Measurements from ENCODE around the gene FANCD2. TPM values are rescaled to one million over a fixed set of nuclear protein-coding genes. Genes with fewer than 3 reads are reported as not detected.
"Not testable (repeated sequence)": the region's sequence is repeated elsewhere in the genome, so short reads cannot be mapped to it uniquely, and the experiment has no call there.

Gene FANCD2
- total and polyA plus RNA-seq, 2 experiments from 2014 or later, result 3.8 to 6.1 TPM

DNA sequence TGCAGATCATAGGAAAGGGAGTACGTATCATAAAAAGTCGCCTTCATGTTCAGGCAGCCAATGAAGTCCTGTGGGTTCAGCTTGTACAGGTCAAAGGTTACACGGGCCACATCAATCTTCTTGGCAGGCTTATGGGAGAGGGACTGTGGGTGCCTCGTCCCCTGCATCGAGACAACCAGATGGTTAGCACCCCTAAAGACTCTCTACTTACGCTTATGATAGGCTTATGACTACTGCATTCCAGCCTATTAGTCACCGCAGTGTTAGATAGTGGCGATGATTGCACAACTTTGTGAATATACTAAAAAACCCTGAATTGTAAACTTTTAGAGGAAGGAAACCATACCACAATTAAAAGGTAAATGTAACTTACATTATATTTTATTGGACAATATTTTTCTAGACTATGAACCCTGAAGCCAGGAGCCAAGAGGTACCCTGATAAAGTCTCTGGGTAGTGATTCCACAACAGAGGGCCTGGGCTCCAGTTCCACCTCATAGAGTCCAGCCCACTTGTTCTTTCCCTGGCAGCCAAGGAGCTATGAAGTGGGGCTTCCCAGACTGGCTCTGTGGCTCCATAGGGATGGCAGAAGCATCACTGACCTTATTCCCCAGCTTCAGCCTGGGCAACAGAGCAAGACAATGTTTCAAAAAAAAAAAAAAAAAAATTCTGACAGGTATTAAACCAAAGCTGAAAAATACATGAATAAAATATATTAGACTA is 2.5 kb upstream of the FANCD2 start:
- in situ Hi-C loops (cut with MboI), result no loop called here
- H3K27ac ChIP-seq, result peak overlapping the region; percentile 65

DNA sequence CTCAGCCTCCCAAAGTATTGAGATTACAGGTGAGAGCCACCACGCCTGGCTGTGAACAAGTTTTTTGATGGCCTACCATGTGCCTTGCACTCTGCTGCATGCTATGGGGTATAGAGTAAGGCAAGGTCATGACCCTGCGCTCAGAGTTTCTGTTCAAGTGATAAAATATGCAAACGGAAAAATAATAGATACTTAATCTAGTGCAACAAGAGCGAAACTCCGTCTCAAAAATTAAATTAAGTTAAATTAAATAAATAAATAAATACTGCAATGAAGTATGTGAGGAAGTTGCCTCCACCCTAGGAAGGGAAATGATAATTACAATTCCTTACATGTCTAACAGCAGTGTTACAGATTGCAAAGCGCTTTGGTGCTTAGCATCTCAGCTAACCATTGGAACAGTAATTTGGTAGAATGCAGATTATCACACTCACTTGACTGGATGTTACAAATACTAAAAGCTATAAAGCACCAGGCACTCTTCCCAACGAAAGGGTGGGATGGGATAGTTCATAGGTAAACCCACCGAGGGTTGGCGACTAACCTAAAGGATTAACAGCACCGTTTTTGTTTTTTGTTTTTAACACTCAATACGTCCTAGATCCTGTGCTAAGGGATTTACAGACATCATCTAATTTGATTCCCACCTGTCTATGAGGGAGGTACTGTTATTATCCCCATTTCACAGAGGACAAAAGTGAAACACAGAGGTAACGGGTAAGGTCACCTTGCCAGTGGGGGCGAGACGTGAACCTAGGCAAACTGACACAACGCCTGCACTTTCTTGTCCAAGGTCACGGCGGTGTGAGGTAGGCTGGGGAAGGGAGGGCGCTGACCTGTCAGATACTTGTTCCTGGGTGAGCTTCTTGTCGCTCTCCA is 793 bp upstream of the FANCD2 start:
- no peak for TF ChIP-seq EZH2 (IDR thresholded peaks at IDR 0.05; ENCODE audit: insufficient read depth, poor library complexity, severe bottlenecking)
- TF ChIP-seq EZH2phosphoT487 (IDR thresholded peaks at IDR 0.05; ENCODE audit: insufficient read depth, low read depth), result no peak
- Histone ChIP-seq H3K4me2 (ENCODE audit: unreplicated experiment) (peak overlapping the region; percentile 99), H3K9me3 (ENCODE audit: low read depth) (no peaks in the 10 kb centered on the region), H3K27me3 (replicated peaks; ENCODE audit: insufficient read depth) (no peaks in the 10 kb centered on the region), H3F3A (ENCODE audit: insufficient read depth) (peaks cover 14% of the 10 kb centered on the region), H3K36me3 (ENCODE audit: low read depth) (peaks cover 12% of the 10 kb centered on the region; the same call in 1 of the 2 replicates), H3K27ac (peak overlapping the region; percentile 29; the same call in 1 of the 2 replicates), H3K4me1 (ENCODE audit: insufficient read depth) (peaks cover 26% of the 10 kb centered on the region), H2AFZ (peak overlapping the region; percentile 99), H3K9me2 (ENCODE audit: insufficient read depth) (no peaks in the 10 kb centered on the region), H3K4me3 (peak overlapping the region; percentile 94), H3K79me2 (ENCODE audit: insufficient read depth) (peaks cover 36% of the 10 kb centered on the region), H3K9ac (peak overlapping the region; percentile 87), H4K20me1 (ENCODE audit: insufficient read depth) (no peaks in the 10 kb centered on the region)
- 26 to 29% methylated on average over 19 of the region's 19 CpGs for WGBS, 2 experiments (ENCODE audit: low coverage in 1 of 2, low lambda C conversion rate in 2 of 2, missing lambda C conversion rate in 2 of 2)
- no peak for DNase-seq
- in situ Hi-C loops (cut with MboI), result no loop called here

More for the DNA sequence above, 2.5 kb upstream of the FANCD2 start:
- Histone ChIP-seq H3K4me2 (ENCODE audit: unreplicated experiment) (peak overlapping the region; percentile 99), H4K20me1 (ENCODE audit: insufficient read depth) (no peaks in the 10 kb centered on the region), H3K9ac (peak overlapping the region; percentile 4; the same call in 1 of the 2 replicates), H3K4me3 (peak overlapping the region; percentile 94; the same call in 1 of the 2 replicates), H3K36me3 (ENCODE audit: low read depth) (peaks cover 12% of the 10 kb centered on the region; the same call in 1 of the 2 replicates), H3K27me3 (replicated peaks; ENCODE audit: insufficient read depth) (no peaks in the 10 kb centered on the region), H3F3A (ENCODE audit: insufficient read depth) (peaks cover 24% of the 10 kb centered on the region), H3K9me3 (ENCODE audit: low read depth) (no peaks in the 10 kb centered on the region), H3K79me2 (ENCODE audit: insufficient read depth) (peaks cover 36% of the 10 kb centered on the region), H3K9me2 (ENCODE audit: insufficient read depth) (no peaks in the 10 kb centered on the region), H2AFZ (no peak overlapping the region), H3K4me1 (ENCODE audit: insufficient read depth) (peaks cover 26% of the 10 kb centered on the region)
- WGBS, 2 experiments (ENCODE audit: low coverage in 1 of 2, low lambda C conversion rate in 2 of 2, missing lambda C conversion rate in 2 of 2), result 28 to 32% methylated on average over 8 of the region's 8 CpGs
- peak; percentile 96 for DNase-seq
- TF ChIP-seq EZH2 (IDR thresholded peaks at IDR 0.05; ENCODE audit: insufficient read depth, poor library complexity, severe bottlenecking) (no peak), EZH2phosphoT487 (IDR thresholded peaks at IDR 0.05; ENCODE audit: insufficient read depth, low read depth) (no peak)

DNA sequence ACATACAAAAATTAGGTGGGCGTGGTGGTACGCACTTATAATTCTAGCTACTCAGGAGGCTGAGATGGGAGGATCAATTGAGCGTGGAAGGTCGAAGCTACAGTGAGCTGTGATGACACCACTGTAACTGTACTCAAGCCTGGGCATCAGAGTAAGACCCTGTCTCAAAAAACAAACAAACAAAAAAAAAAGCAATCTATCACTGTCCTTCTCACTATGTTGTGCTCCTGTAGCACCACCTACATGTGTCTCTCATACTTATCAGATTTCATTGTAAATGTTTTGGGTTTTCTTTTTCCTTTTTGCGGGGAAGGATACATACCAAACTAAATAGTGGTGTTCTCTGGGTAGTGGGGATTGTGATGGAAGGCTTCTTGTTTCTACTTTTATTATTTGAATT is 14.8 kb downstream of the FANCD2 start:
- Histone ChIP-seq H3K4me2 (ENCODE audit: unreplicated experiment) (no peak overlapping the region), H3K79me2 (ENCODE audit: insufficient read depth) (no peaks in the 10 kb centered on the region), H2AFZ (no peak overlapping the region), H4K20me1 (ENCODE audit: insufficient read depth) (no peaks in the 10 kb centered on the region), H3K36me3 (ENCODE audit: low read depth) (no peaks in the 10 kb centered on the region), H3K9me3 (ENCODE audit: low read depth) (no peaks in the 10 kb centered on the region), H3F3A (ENCODE audit: insufficient read depth) (no peaks in the 10 kb centered on the region), H3K4me3 (no peak overlapping the region), H3K9ac (no peak overlapping the region), H3K27ac (no peak overlapping the region), H3K4me1 (ENCODE audit: insufficient read depth) (no peaks in the 10 kb centered on the region), H3K27me3 (replicated peaks; ENCODE audit: insufficient read depth) (no peaks in the 10 kb centered on the region), H3K9me2 (ENCODE audit: insufficient read depth) (no peaks in the 10 kb centered on the region)
- 96 to 99% methylated on average over 5 of the region's 5 CpGs for WGBS, 2 experiments (ENCODE audit: low coverage in 1 of 2, low lambda C conversion rate in 2 of 2, missing lambda C conversion rate in 2 of 2)
- no peak for DNase-seq
- no peak for TF ChIP-seq EZH2 (IDR thresholded peaks at IDR 0.05; ENCODE audit: insufficient read depth, poor library complexity, severe bottlenecking)
- no peak for TF ChIP-seq EZH2phosphoT487 (IDR thresholded peaks at IDR 0.05; ENCODE audit: insufficient read depth, low read depth)
- in situ Hi-C loops (cut with MboI), result loop anchor here (10.0 kb wide), 1 partner anchor 1834 kb away; no protein-coding TSS in a partner anchor

DNA sequence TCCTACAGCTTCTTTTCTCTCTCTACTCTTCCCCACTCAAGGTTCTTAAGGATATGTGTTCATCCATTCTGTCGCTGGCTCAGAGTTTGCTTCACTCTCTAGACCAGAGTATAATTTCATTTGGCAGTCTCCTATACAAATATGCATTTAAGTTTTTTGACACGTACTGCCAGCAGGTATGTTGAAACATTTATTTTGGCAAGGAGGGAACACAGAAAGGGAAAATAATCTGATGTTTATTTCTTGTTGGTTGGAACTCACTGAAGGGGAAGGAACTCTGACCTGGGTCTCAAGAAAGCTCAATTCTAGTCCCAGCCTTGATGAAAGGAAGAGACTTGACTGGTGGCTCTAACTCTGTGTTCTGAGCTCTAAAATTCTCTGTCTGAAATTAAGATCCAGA is 21.6 kb downstream of the FANCD2 start:
- DNase-seq, result no peak
- Histone ChIP-seq H3K79me2 (ENCODE audit: insufficient read depth) (no peaks in the 10 kb centered on the region), H3K9me2 (ENCODE audit: insufficient read depth) (no peaks in the 10 kb centered on the region), H3K4me3 (no peak overlapping the region), H3K27ac (no peak overlapping the region), H4K20me1 (ENCODE audit: insufficient read depth) (no peaks in the 10 kb centered on the region), H3K4me1 (ENCODE audit: insufficient read depth) (no peaks in the 10 kb centered on the region), H3K36me3 (ENCODE audit: low read depth) (no peaks in the 10 kb centered on the region), H3K4me2 (ENCODE audit: unreplicated experiment) (no peak overlapping the region), H3F3A (ENCODE audit: insufficient read depth) (no peaks in the 10 kb centered on the region), H2AFZ (no peak overlapping the region), H3K9me3 (ENCODE audit: low read depth) (no peaks in the 10 kb centered on the region), H3K9ac (no peak overlapping the region), H3K27me3 (replicated peaks; ENCODE audit: insufficient read depth) (no peaks in the 10 kb centered on the region)
- no peak for TF ChIP-seq EZH2 (IDR thresholded peaks at IDR 0.05; ENCODE audit: insufficient read depth, poor library complexity, severe bottlenecking)
- TF ChIP-seq EZH2phosphoT487 (IDR thresholded peaks at IDR 0.05; ENCODE audit: insufficient read depth, low read depth), result no peak
- WGBS, 2 experiments (ENCODE audit: low coverage in 1 of 2, low lambda C conversion rate in 2 of 2, missing lambda C conversion rate in 2 of 2), result 71% methylated on average over 2 of the region's 2 CpGs
- in situ Hi-C loops (cut with MboI), result loop anchor here (10.0 kb wide), 1 partner anchor 1827 kb away; no protein-coding TSS in a partner anchor

DNA sequence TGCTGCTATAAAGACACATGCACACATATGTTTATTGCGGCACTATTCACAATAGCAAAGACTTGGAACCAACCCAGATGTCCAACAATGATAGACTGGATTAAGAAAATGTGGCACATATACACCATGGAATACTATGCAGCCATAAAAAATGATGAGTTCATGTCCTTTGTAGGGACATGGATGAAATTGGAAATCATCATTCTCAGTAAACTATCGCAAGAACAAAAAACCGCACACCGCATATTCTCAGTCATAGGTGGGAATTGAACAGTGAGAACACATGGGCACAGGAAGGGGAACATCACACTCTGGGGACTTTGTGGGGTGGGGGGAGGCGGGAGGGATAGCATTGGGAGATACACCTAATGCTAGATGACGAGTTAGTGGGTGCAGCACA is 26.8 kb downstream of the FANCD2 start:
- 90 to 97% methylated on average over 3 to 5 of the region's 6 CpGs for WGBS, 2 experiments (ENCODE audit: low coverage in 1 of 2, low lambda C conversion rate in 2 of 2, missing lambda C conversion rate in 2 of 2)
- H3K4me3 ChIP-seq; H4K20me1 ChIP-seq (ENCODE audit: insufficient read depth); H3K79me2 ChIP-seq (ENCODE audit: insufficient read depth); H2AFZ ChIP-seq; in situ Hi-C loops (cut with MboI); H3K4me2 ChIP-seq (ENCODE audit: unreplicated experiment); H3K27ac ChIP-seq; H3K9ac ChIP-seq; H3F3A ChIP-seq (ENCODE audit: insufficient read depth); H3K4me1 ChIP-seq (ENCODE audit: insufficient read depth); H3K9me3 ChIP-seq (ENCODE audit: low read depth); H3K27me3 ChIP-seq (replicated peaks; ENCODE audit: insufficient read depth); H3K9me2 ChIP-seq (ENCODE audit: insufficient read depth); H3K36me3 ChIP-seq (ENCODE audit: low read depth); DNase-seq: not testable (repeated sequence)

Measured in GM23248 (cell line).